Left ventricle myocardium superior (tissue), 1 donor: ENCODE results near the gene CTR9. TPM values are rescaled to one million over a fixed set of nuclear protein-coding genes. Genes with fewer than 3 reads are reported as not detected.

Source experiments
- ATAC-seq: fragments of 200-7000 bp; cut with Tn5 transposase; one replicate; pipeline ENCODE4 v1.9.1; 2020; ENCODE audit warnings: mild to moderate bottlenecking, moderate library complexity
- DNase-seq: peaks from one replicate; pipeline ENCODE4 v3.0.0-alpha.2; 2020
- intact Hi-C: fragments of 100-400 bp; cut with micrococcal nuclease; formaldehyde crosslinking; loops from one replicate; pipeline ENCODE4 v1.11.0; 2022
- total RNA-seq: library from RNA; stranded (reverse); fragmentation: NEBNext Ultra II Directional; extraction: Animal tissue kit (Norgen Biotek cat#: 25700); gene quantifications from one replicate; pipeline ENCODE4 v1.2.1, GENCODE V29; 2021
- donor health status: DM: no; HTN: yes; CAD: no; lungs with severe emphysema.

CTR9 gene
- total RNA-seq, 1 donor from 2014 or later, result 25.6 TPM

DNA sequence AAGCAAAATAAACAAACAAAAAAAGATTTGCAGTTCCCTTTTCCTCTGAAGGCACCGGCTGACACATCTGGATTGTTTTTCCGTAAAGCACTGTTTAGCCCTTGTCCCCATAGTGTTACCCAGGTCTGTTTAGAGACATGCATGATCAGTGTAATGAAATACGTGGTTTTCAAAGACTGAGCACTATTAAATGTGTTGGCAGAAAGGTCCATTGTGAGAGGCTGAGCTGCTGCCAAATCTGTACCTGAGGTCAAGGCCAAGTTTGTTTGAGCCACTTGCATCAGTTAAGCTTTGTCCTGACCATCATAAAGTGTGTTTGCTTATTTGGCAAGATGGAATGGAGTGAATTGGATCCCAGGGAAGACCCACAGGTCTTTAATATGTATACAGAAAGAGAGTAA lies 26.3 kb downstream of the CTR9 start:
- no peak for DNase-seq
- ATAC-seq, result no peak
- intact Hi-C loops, result no loop called here

DNA sequence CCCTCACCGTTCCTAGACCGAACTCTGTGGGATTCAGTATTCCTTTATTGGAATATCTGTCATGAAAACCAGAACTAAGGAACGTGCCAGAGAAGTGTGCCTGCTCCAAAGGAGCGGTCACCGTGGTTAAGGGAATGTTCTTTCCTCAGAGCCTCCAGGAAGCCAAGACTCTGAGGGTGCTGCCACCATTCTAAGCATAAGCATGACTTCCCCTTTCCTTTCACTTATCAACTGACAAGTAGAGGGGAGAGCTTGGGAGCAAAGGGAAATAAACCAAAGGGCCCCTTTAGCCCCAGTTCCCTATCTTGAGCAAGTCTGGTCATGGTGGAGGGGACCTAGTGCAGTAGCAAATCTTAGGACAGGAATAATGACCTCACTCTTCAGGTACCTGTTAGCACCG lies 26.8 kb downstream of the CTR9 start:
- peak; percentile 9 for ATAC-seq
- DNase-seq, result no peak
- intact Hi-C loops, result no loop called here

DNA sequence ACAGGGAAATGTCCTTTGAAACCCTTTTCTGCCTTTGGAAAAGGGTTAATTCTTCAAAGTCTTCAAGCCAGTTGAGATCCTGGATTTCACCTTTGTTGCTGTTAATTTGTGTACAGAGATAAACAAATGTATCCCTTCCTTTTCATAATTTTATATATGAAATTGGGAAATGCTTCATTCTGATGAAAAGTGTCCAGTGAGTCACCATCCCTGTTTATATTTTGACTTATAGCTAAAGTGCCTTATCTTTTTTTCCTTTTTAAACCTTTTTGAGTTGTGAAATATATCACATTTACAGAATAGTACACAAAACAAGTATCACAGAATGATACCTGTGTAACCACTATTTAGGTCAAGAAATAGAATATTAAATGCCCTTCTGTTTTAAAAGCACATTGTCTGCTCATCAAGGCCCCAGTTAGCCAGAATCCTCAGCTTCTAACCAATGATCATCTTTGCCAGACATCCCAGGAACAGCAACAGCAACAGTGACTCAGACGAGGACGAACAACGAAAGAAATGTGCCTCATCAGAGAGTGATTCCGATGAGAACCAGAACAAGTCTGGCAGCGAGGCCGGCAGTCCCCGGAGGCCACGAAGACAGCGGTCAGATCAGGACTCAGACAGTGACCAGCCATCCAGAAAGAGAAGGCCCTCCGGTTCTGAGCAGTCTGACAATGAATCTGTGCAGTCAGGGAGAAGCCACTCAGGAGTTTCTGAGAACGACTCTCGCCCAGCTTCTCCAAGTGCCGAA lies 27.3 kb downstream of the CTR9 start:
- DNase-seq (peak; percentile 67), ATAC-seq (peak; percentile 89)
- intact Hi-C loops, result no loop called here

DNA sequence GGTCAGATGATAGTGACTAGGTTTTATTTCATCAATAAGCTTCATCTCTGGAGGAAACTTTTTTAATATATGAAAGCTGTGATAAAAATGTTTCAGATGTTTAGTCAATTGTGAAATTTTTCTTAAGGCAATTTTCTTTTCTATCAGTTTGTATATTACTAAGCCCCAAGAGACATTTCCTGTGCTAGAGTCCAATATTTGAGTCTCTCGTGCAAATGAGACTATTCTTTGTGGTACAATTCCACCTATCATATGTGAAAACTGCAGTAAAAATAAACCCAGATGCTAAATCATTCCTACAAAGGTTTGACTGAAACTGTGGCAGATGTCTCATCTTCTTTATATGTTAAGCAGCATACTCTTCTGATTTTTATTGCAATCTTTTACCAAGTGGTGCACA lies 28.0 kb downstream of the CTR9 start:
- DNase-seq, result no peak
- intact Hi-C loops, result no loop called here
- ATAC-seq, result no peak

DNA sequence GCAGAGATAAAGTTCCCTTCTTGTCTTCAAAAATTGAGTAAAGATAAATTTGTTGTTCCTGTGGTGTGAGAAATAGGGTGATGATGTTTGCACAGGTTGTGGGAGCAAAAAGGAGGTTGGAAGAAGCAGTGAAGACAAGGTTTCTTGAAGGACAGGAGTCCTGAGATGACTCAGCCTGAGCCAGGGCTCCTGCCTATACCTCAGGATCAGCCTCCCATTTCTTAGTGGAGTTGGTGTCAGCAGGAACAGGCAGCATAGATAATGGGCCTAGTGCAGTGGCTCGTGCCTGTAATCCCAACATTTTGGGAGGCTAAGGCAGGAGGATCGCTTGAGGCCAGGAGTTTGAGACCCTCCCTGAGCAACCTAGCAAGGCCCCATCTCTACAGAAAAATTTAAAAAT lies 29.0 kb downstream of the CTR9 start:
- ATAC-seq (no peak), DNase-seq (no peak)
- intact Hi-C loops, result no loop called here

DNA sequence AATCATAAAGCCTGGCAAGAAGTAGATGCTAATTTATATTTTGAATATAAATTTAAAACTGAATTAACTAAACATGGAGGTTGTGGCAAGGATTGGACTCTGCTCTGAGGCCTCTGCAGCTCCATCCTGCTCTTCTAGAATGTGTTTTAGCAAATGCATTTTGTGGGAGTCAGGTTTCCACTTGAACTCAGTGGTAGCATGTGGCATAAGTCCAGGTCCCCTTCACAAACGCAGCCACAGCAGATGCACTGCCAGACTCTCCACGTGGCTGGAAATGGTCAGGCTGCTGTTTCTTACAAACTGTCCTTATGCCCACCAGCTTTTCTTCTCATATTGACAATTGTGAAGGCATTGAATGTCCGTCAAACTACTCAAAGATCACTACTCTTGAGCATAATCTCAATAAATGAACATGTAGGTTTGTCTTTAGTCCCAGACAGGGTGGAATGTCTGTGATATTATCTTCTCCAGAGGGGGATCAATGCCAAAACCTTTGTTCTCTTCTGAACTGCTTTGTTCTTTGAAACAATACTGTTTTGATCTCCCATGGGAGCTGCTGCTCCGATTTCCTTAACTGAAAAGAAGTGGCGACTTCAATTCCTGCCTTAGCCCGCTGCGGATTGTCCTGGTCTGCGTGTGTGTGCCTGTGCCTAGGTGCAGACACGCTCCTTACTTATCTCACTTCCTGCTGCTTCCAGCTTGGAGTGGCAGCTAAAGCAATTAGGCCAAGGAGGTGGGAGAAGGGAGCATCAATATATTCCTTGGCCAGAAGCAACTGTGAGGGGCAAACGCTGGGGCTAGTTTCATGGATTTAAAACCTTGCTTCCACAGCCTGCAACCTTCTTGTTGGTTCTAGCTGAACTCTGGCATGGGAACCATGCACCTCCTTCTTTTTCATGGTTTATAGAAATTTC lies 33.4 kb downstream of the CTR9 start:
- intact Hi-C loops, result no loop called here
- ATAC-seq, result peak; percentile 67
- DNase-seq, result no peak

DNA sequence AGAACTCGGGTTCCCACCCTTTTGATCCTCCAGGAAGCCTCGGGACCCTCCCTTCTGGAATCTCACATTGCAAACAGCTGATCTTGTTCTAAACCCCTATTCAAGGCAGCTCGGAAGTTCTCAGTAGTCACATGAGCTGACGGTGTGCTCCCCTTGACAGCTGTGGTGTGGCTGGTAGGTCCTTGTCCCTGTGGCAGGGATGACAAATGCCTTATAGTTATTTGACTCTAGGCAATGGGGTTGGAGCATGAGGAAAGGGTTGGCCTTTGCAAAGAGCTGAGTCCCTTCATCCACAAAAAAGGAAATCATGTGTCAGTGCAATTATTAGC lies 34.1 kb downstream of the CTR9 start:
- intact Hi-C loops, result no loop called here
- ATAC-seq (peak; percentile 15), DNase-seq (no peak)

DNA sequence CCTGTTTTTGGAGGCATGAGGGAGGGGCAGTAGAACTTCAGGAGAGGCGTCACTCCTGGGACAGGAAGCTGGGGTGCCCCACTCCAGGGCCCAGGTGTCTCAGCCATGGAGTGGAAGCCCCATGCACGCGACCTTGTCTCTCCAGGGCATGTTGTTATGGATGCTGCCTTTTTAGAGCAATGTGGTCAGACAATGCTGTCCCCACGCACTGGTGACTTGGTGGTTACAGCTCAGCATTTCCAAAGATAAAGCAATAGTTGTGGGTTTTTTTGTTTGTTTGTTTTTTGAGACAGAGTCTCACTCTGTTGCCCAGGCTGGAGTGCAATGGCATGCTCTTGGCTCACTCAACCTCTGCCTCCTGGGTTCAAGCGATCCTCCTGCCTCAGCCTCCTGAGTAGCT lies 35.4 kb downstream of the CTR9 start:
- ATAC-seq, result no peak
- intact Hi-C loops, result no loop called here
- DNase-seq, result no peak

DNA sequence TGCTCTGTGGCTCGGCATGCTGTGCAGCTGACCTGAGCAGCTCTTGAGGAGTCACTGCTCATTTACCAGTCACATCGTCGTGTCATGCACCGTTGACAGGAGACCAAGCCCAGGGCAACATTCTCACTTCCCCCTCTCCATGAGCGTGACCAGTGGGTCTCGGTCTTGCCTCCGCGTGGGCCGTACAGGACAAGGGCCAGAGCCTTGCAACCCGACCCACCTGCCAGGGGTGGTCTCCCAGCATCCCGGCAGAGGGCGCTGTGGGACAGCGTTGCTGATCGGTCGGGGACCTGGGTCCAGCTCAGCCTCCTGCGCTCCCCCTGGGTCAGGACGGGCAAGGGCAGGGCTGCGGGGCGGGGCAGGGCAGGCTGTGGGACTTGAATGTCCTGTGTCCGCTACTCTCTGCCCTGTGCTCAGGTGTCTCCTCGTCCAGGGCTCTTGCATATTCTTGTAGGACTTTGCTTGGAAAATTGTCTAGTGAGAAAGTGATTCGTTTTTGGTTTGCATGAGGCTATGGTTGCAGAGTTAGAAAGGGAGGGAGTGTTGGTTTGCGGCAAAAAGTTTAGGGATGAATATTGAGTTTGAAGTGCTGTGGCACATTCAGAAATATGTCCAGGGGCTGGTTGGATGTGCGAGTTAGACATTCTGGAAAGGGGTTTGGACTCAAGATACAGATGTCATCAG lies 41.5 kb downstream of the CTR9 start:
- intact Hi-C loops, result loop anchor here (10.0 kb wide), 2 partner anchors 132 to 232 kb away; no protein-coding TSS in a partner anchor
- DNase-seq, result peak; percentile 94
- ATAC-seq, result peak; percentile 91

DNA sequence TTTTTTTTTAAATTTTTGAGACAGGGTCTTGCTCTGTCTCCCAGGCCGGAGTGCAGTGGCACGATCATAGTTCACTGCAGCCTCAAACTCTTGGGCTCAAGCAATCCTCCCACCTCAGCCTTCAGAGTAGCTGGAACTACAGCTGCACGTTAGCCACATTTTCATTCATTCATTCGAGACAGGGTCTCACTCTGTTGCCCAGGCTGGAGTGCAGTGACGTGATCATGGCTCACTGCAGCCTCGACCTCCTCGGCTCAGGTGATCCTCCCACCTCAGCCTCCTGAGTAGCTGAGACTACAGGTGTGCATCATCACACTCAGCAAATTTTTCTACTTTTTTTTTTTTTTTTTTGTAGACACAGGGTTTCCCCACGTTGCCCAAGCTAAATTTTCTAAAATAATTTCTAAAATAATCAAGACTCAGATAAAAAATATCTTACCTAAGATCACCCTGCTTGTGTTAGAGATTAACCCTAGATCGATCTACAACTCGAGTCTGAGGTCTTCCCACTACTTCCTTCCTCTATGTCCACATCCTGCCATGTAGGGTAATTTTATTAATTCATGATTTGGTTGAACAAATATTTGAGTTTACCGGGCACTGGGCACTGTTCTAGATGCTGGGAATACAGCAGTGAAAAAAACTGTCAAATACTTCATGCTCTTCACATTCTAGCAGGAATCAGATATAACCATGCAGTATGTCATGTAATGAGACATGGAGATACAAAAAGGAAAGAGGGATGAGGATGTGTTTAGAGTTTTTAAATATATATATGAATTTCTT lies 42.6 kb downstream of the CTR9 start:
- DNase-seq (no peak), ATAC-seq (no peak)
- intact Hi-C loops, result loop anchor here (10.0 kb wide), 2 partner anchors 131 to 231 kb away; no protein-coding TSS in a partner anchor

DNA sequence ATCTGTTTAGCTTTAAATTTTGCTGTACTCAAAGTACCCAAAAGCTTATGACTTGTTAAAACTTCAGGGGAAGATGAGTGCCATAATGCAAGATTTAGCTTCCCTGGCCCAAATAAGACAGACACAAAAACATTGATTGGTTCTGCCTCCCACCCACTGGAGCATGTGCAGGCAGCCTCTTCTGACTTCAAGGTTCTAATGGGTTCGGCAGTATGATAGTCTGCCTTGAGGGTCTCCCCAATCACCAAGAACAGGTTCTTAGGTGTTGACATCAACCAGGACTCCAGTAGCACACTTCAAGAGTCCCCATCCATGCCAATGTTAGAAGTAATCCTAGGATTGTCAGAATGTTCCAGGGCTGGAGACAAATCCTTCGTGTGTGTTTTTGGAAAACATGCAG lies 45.1 kb downstream of the CTR9 start:
- no peak for ATAC-seq

DNA sequence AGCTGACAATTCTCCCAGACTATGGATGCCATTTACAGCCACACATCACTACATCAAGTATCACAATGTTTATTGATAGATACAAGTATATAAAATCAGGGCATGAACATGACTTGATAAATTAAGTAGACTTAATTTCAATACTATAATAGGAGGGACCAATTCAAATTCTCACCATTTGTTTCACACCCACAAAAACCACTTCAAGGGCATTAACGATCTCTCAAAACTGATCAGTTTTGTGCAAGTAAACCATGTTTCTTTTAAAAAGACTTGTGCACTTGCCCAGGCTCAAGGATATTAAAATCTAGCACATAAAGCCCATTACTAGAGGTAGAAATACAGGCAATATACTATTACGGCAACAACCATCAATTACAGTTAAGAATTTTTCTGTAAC lies 46.0 kb downstream of the CTR9 start:
- intact Hi-C loops, result loop anchor here (10.0 kb wide), 2 partner anchors 128 to 228 kb away; no protein-coding TSS in a partner anchor
- no peak for ATAC-seq
- DNase-seq, result no peak

More for the DNA sequence above, 45.1 kb downstream of the CTR9 start:
- intact Hi-C loops, result loop anchor here (10.0 kb wide), 2 partner anchors 129 to 229 kb away; no protein-coding TSS in a partner anchor
- DNase-seq, result no peak

DNA sequence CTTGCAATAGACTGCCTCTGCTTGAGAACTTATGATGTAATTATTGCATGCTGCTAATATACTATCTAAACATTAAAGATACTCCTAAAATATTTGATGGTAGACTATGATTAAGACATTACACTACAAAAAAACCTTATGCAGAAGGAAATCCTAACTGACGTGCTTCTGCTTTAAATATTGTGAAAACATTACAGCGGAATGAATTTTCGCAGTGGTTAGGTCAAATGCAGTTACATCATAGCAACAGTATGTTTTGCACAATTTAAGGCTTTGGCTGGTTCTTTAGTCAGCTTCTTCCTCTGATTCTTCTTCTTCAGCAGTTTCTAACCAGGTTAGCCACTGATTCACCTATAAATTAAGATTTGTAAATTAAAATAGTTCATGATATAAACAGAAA lies 46.5 kb downstream of the CTR9 start:
- intact Hi-C loops, result loop anchor here (10.0 kb wide), 2 partner anchors 127 to 227 kb away; no protein-coding TSS in a partner anchor
- no peak for DNase-seq
- ATAC-seq, result no peak

DNA sequence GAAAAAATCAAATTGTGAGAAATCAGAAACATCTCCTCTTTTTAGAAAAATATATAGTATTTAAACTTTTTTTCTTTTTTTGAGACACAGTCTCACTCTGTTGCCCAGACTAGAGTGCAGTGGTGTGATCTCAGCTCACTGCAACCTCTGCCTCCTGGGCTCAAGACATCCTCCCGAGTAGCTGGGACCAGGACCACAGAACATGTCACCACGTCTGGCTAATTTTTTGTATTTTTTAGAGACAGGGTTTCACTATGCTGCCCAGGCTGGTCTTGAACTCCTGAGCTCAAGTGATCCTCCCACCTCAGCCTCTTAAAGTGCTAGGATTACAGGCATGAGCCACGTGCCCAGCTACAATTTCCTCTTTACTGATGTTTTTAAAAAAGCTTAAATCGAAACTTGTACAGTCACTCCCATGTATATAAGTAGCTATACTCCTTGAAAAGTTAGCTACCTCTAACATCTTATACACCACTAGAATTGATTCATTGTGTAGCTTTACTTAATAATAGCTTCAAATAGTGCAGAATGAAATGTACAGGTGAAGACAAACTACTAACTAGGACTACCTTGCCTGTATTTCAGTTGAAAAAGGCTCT lies 47.4 kb downstream of the CTR9 start:
- ATAC-seq (no peak), DNase-seq (no peak)
- intact Hi-C loops, result loop anchor here (10.0 kb wide), 2 partner anchors 126 to 226 kb away; no protein-coding TSS in a partner anchor

DNA sequence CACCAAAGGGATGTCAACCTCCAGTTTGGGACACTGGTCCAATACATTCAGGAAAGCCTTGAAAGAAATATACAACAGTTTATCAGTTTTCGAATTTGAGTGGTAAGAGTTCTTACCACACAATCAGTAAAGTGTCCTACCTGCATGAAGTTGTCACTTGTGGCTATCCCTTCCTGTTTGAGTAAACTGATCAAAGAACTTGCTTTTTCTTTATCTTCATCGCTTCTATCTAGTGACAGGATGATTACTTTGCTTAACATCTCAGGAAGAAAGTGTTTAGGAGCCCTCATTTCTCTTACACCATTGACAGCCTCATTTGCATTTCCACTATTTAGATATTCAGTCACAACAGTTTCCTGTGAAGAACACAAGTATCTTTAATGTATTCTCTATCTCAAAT lies 49.2 kb downstream of the CTR9 start:
- ATAC-seq, result no peak
- DNase-seq, result no peak
- intact Hi-C loops, result no loop called here

DNA sequence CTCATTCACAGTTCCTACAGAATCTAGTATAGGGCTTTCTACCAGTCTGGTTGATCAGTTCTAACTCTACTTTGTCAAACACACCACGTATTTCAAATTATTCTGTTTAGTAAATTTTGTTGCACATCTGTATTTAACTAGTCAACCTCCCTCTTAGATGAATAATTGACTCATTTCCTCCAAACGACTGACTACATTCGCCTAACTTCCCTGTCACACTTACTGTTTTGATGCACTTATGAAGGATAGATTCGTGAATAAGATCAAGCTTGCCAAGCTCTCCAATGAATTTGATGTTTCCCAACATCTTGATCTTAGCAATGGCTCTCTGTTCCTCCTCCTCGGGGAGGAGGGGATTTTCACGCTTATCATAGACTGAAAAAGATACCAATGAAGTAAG lies 52.6 kb downstream of the CTR9 start:
- intact Hi-C loops, result no loop called here
- ATAC-seq, result no peak

DNA sequence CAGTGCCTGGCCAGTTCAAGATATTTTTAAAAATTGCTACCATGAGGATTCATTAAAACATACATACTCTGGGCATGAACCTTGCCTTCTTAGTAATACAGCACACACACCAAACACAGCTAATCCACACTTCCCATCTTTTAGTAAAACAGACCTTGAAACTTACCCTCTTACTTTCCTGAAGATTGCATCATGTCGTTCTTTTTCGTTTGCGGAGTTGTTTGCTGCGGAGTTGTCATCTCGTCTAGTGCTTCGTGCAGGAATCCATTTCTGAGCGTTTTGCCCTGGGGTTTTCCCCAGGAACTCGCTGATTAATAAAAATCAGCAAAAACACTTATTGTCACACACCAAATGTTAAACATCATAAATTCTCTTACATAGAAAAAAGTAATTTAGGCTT lies 54.7 kb downstream of the CTR9 start:
- DNase-seq (no peak), ATAC-seq (no peak)
- intact Hi-C loops, result no loop called here

More for the DNA sequence above, 52.6 kb downstream of the CTR9 start:
- DNase-seq, result no peak

DNA sequence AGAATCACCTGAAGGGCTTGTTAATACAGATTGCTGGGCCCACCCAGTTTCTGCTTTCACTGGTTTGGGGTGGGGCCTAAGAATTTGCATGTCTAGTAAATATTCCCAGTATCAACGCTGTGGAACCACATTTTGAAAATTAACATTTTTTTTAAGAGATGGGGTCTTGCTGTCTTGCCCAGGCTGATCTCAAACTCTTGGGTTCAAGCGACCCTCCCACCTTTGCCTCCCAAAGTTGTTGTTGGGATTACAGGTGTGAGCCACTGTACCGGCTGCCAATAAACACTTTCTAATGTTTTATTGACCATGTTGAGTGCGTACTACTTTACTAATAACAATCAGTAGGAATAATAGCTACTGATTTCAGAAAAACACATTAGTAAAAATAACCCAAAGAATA lies 55.2 kb downstream of the CTR9 start:
- ATAC-seq, result no peak
- intact Hi-C loops, result no loop called here
- DNase-seq, result no peak
